Upper lobe of right lung (tissue), 1 donor: ENCODE results near the gene CMBL. TPM values are rescaled to one million over a fixed set of nuclear protein-coding genes. Genes with fewer than 3 reads are reported as not detected.

ENCODE experiments used
- ATAC-seq: fragments of 200-7000 bp; cut with Tn5 transposase; one replicate; pipeline ENCODE4 v1.9.1; 2020; ENCODE audit warnings: mild to moderate bottlenecking, moderate library complexity
- DNase-seq: peaks from one replicate; pipeline ENCODE4 v3.0.0-alpha.2; 2020
- H3K27ac ChIP-seq: fragments of 200-600 bp; one replicate; pipeline ENCODE4 v1.8.0; 2022
- H3K27me3 ChIP-seq: fragments of 200-600 bp; one replicate; pipeline ENCODE4 v1.8.0; 2022; ENCODE audit warnings: mild to moderate bottlenecking
- H3K36me3 ChIP-seq: fragments of 200-600 bp; one replicate; pipeline ENCODE4 v1.8.0; 2022
- H3K4me1 ChIP-seq: fragments of 200-600 bp; one replicate; pipeline ENCODE4 v1.8.0; 2022
- H3K4me3 ChIP-seq: fragments of 200-600 bp; one replicate; pipeline ENCODE4 v1.8.0; 2022; ENCODE audit warnings: mild to moderate bottlenecking
- H3K9me3 ChIP-seq: fragments of 200-600 bp; one replicate; pipeline ENCODE4 v1.8.0; 2022
- CTCF ChIP-seq: fragments of 200-600 bp; IDR thresholded peaks from one replicate; pipeline ENCODE4 v1.8.0; 2022; ENCODE audit warnings: antibody characterized with exemption
- intact Hi-C: fragments of 100-400 bp; cut with DNase I; formaldehyde crosslinking; loops from one replicate; pipeline ENCODE4 v1.11.0; 2022
- total RNA-seq: library from RNA; stranded (reverse); fragmentation: NEBNext Ultra II Directional; extraction: Animal tissue kit (Norgen Biotek cat#: 25700); gene quantifications from one replicate; pipeline ENCODE4 v1.2.1, GENCODE V29; 2021
- donor health status: DM: no; HTN: yes; CAD: no; lungs with severe emphysema.

The CMBL gene
- total RNA-seq, 1 donor from 2014 or later, result 21.8 TPM

GRCh38 chr5:10308844-10309243 lies 1.1 kb upstream of the CMBL start:
- DNase-seq (no peak), ATAC-seq (no peak)
- H3K9me3 ChIP-seq, result no peaks in the 10 kb centered on the region
- intact Hi-C loops, result no loop called here
- H3K4me3 ChIP-seq, result no peak overlapping the region
- no peak for TF ChIP-seq CTCF
- no peak overlapping the region for H3K27ac ChIP-seq
- no peaks in the 10 kb centered on the region for H3K27me3 ChIP-seq
- H3K36me3 ChIP-seq, result no peaks in the 10 kb centered on the region
- H3K4me1 ChIP-seq, result peaks cover 4% of the 10 kb centered on the region

GRCh38 chr5:10306806-10307205 lies 896 bp downstream of the CMBL start:
- ATAC-seq, result no peak
- no peak for DNase-seq
- Histone ChIP-seq H3K9me3 (no peaks in the 10 kb centered on the region), H3K4me3 (peak overlapping the region; percentile 62), H3K4me1 (peaks cover 10% of the 10 kb centered on the region), H3K36me3 (no peaks in the 10 kb centered on the region), H3K27me3 (no peaks in the 10 kb centered on the region), H3K27ac (peak overlapping the region; percentile 53)
- intact Hi-C loops, result no loop called here
- no peak for TF ChIP-seq CTCF

- no peak overlapping the region for H3K4me3 ChIP-seq
- no peaks in the 10 kb centered on the region for H3K36me3 ChIP-seq
- H3K4me1 ChIP-seq, result peaks cover 10% of the 10 kb centered on the region
- no peaks in the 10 kb centered on the region for H3K9me3 ChIP-seq
- no peaks in the 10 kb centered on the region for H3K27me3 ChIP-seq
- ATAC-seq, result no peak
- no peak for DNase-seq
- TF ChIP-seq CTCF, result no peak
- intact Hi-C loops, result no loop called here
- H3K27ac ChIP-seq, result no peak overlapping the region
Observed at GRCh38 chr5:10306114-10306513, 1.6 kb downstream of the CMBL start.

- no peak for TF ChIP-seq CTCF
- DNase-seq, result no peak
- no peak for ATAC-seq
- Histone ChIP-seq H3K4me1 (peaks cover 10% of the 10 kb centered on the region), H3K9me3 (no peaks in the 10 kb centered on the region), H3K27ac (no peak overlapping the region), H3K36me3 (no peaks in the 10 kb centered on the region), H3K27me3 (no peaks in the 10 kb centered on the region), H3K4me3 (no peak overlapping the region)
- intact Hi-C loops, result no loop called here
Observed at GRCh38 chr5:10304932-10305331, 2.8 kb downstream of the CMBL start.

- no peaks in the 10 kb centered on the region for H3K36me3 ChIP-seq
- H3K4me3 ChIP-seq, result no peak overlapping the region
- no peak for ATAC-seq
- no peak for DNase-seq
- intact Hi-C loops, result no loop called here
- no peaks in the 10 kb centered on the region for H3K27me3 ChIP-seq
- H3K9me3 ChIP-seq, result no peaks in the 10 kb centered on the region
- H3K27ac ChIP-seq, result no peak overlapping the region
- H3K4me1 ChIP-seq, result peaks cover 10% of the 10 kb centered on the region
- no peak for TF ChIP-seq CTCF
Observed at GRCh38 chr5:10303699-10304170, 4.0 kb downstream of the CMBL start.

- Histone ChIP-seq H3K27me3 (no peaks in the 10 kb centered on the region), H3K4me3 (no peak overlapping the region), H3K27ac (no peak overlapping the region), H3K36me3 (no peaks in the 10 kb centered on the region), H3K4me1 (peaks cover 10% of the 10 kb centered on the region), H3K9me3 (no peaks in the 10 kb centered on the region)
- no peak for DNase-seq
- no peak for TF ChIP-seq CTCF
- no peak for ATAC-seq
- intact Hi-C loops, result no loop called here
Observed at GRCh38 chr5:10303201-10303600, 4.5 kb downstream of the CMBL start.
